Chondrocyte (in vitro differentiated cells): ENCODE measurements around the gene STARD8. TPM values are rescaled to one million over a fixed set of nuclear protein-coding genes. Genes with fewer than 3 reads are reported as not detected.

Experiments
- DNase-seq: peaks from one replicate; pipeline ENCODE4 v3.0.0; 2021; ENCODE audit warnings: mixed read lengths, low spot score
- H3K27ac Mint-ChIP-seq: one replicate; pipeline ENCODE4 v1.8.0; 2021; ENCODE audit warnings: mild to moderate bottlenecking, moderate library complexity, mixed read lengths; ENCODE audit not compliant: unreplicated experiment
- H3K27me3 Mint-ChIP-seq: 2 replicates; pipeline ENCODE4 v1.8.0; 2021; ENCODE audit warnings: low read depth, mixed read lengths
- H3K36me3 Mint-ChIP-seq: 2 replicates; pipeline ENCODE4 v1.8.0; 2021; ENCODE audit warnings: low read depth, mixed read lengths
- H3K4me1 Mint-ChIP-seq: 2 replicates; pipeline ENCODE4 v1.8.0; 2021; ENCODE audit warnings: low read depth, mild to moderate bottlenecking, mixed read lengths
- H3K4me3 Mint-ChIP-seq: one replicate; pipeline ENCODE4 v1.8.0; 2021; ENCODE audit warnings: mild to moderate bottlenecking, moderate library complexity, mixed read lengths; ENCODE audit not compliant: unreplicated experiment
- H3K9me3 Mint-ChIP-seq: 2 replicates; pipeline ENCODE4 v1.8.0; 2021; ENCODE audit warnings: low read depth, mixed read lengths
- CTCF ChIP-seq: fragments of 200-600 bp; sonication (generic); IDR thresholded peaks from 2 replicates; pipeline ENCODE4 v1.5.0; 2021; ENCODE audit warnings: antibody characterized with exemption, mild to moderate bottlenecking, moderate library complexity
- total RNA-seq: library from RNA; stranded (reverse); gene quantifications from 3 replicates; pipeline ENCODE4 v1.2.1, GENCODE V29; 2021

Gene STARD8
- total RNA-seq, 1 donor from 2014 or later, result 0.37 TPM

GRCh38 chrX:68757731-68758130 lies 110.3 kb downstream of the STARD8 start:
- TF ChIP-seq CTCF, result no peak
- no peak for DNase-seq
- peaks cover 5% of the 10 kb centered on the region for H3K27me3 Mint-ChIP-seq
- H3K36me3 Mint-ChIP-seq, result no peaks in the 10 kb centered on the region
- peaks cover 13% of the 10 kb centered on the region for H3K9me3 Mint-ChIP-seq
- H3K4me3 Mint-ChIP-seq, result no peak overlapping the region
- H3K4me1 Mint-ChIP-seq, result no peaks in the 10 kb centered on the region
- H3K27ac Mint-ChIP-seq, result no peak overlapping the region

DNA sequence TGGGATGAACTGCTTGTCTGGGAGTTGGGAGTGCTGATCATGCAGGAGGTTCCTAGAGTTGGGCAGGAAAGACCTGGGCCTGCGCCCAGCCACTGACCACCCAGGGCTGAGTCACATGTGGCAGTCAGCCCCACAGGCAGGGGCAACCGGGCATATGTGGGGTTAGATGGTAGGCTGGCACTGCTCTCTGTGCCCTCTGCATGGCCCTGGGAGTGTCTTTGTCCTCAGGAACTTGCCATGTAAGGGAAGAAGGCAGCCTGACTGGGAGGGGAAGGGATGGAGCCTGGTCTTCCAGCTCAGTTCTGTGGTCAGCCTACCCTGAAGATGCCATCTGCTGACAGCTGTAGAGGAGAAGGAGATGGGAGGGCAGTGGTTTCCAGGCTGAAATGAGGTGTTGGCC lies 111.2 kb downstream of the STARD8 start:
- peaks cover 13% of the 10 kb centered on the region for H3K9me3 Mint-ChIP-seq
- no peaks in the 10 kb centered on the region for H3K4me1 Mint-ChIP-seq
- no peak for DNase-seq
- H3K4me3 Mint-ChIP-seq, result no peak overlapping the region
- H3K36me3 Mint-ChIP-seq, result no peaks in the 10 kb centered on the region
- H3K27me3 Mint-ChIP-seq, result peaks cover 5% of the 10 kb centered on the region
- no peak overlapping the region for H3K27ac Mint-ChIP-seq
- no peak for TF ChIP-seq CTCF

DNA sequence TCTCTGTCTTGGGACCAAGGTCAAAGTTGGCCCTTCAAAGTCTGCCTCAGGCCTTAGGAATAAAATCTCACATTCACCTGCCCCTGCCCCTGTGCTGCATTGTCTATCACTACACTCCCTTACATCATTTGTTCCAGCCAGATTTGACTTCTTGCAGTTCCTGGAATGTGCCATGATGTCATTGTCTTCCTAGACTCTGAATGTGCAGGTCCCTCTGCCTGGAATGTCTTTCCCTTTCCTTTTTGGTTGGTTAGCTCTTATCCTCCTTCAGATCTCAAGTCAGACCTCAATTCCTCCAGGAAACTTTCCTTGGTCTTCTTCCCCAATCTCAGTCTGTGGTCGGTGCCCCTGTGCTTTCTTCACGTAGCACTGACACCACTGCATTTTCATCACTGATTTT lies 113.6 kb downstream of the STARD8 start:
- H3K4me3 Mint-ChIP-seq, result no peak overlapping the region
- TF ChIP-seq CTCF, result no peak
- H3K9me3 Mint-ChIP-seq, result peaks cover 9% of the 10 kb centered on the region
- no peaks in the 10 kb centered on the region for H3K36me3 Mint-ChIP-seq
- H3K4me1 Mint-ChIP-seq, result no peaks in the 10 kb centered on the region
- DNase-seq, result no peak
- no peak overlapping the region for H3K27ac Mint-ChIP-seq
- H3K27me3 Mint-ChIP-seq, result peaks cover 5% of the 10 kb centered on the region

DNA sequence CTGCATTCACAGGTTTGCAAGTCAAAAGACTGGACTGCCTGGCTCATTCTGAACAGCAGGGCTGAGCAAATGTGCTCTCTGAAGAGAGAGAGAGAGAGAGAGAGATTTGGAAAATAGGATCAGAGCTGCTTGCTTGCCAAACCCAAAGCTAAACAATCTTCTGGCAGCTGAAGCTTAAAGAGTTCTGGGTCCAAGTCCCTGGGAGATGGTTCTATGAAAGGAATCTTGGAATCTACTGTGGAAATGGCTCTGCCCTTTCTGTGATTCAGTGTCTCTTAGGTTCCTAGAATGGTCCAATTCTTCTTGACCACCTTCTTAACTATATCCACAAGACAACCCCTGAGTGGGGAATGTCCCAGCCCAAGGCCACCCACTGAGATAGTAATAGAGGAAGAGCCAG lies 115.3 kb downstream of the STARD8 start:
- H3K36me3 Mint-ChIP-seq, result no peaks in the 10 kb centered on the region
- no peak for DNase-seq
- peaks cover 5% of the 10 kb centered on the region for H3K27me3 Mint-ChIP-seq
- H3K27ac Mint-ChIP-seq, result no peak overlapping the region
- H3K4me1 Mint-ChIP-seq, result no peaks in the 10 kb centered on the region
- no peak for TF ChIP-seq CTCF
- no peak overlapping the region for H3K4me3 Mint-ChIP-seq
- peaks cover 14% of the 10 kb centered on the region for H3K9me3 Mint-ChIP-seq

- H3K27me3 Mint-ChIP-seq, result peaks cover 5% of the 10 kb centered on the region
- H3K4me3 Mint-ChIP-seq, result no peak overlapping the region
- H3K36me3 Mint-ChIP-seq, result no peaks in the 10 kb centered on the region
- no peak for DNase-seq
- no peak overlapping the region for H3K27ac Mint-ChIP-seq
- H3K9me3 Mint-ChIP-seq, result peaks cover 14% of the 10 kb centered on the region
- no peaks in the 10 kb centered on the region for H3K4me1 Mint-ChIP-seq
- TF ChIP-seq CTCF, result no peak
Measured at GRCh38 chrX:68763481-68763880, 116.0 kb downstream of the STARD8 start.

Other genes with a start within 250 kb of the STARD8 start
- gene OPHN1, start 214.2 kb upstream of the STARD8 start, total RNA-seq, result 6.0 to 9.2 TPM (median 6.1 TPM) in 3 replicates
- 34.2 to 42.9 TPM (median 41.1 TPM) in 3 replicates for gene YIPF6, start 148.6 kb upstream of the STARD8 start, total RNA-seq
- gene EFNB1, start 181.4 kb downstream of the STARD8 start, total RNA-seq, result 14.4 to 33.4 TPM (median 32.9 TPM) in 3 replicates